Measurements from ENCODE around the gene SREBF1.
A peak's percentile ranks its signal among the peaks of the same experiment; 100 is the strongest.

The SREBF1 gene

DNA sequence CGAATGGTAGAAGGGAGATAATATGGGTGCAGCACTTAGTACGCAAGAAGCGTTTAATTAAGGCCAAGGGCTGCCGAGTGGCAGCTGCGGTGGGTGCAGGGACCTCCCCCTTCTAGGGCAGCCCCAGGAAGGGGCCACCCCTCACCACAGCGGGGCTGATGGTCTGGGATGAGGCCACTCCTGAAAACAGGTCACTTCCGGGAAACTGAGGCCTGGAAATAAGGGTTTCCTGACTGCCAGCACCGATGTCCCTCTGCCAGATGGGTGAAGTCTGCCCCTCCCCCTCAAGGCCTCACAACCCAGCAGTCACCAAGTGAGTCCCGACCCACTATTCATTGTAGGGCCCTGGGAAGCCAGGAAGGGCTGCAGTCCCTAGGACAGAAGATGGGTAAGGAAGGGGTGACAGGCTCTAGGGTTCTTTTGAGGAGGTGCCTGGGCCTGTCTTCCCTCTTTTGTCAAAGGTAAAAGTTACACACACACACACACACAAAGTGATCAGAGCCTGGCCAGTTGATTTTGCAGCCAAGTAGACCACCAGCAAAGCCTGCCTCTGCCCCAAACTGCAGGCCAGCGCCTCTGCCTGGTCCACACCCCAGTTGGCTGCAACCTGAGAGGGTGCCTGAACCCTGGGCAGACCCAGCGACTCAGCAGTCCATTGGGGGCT is 12.5 kb downstream of the SREBF1 start:
- DNase-seq (ENCODE audit: low spot score): no peak

DNA sequence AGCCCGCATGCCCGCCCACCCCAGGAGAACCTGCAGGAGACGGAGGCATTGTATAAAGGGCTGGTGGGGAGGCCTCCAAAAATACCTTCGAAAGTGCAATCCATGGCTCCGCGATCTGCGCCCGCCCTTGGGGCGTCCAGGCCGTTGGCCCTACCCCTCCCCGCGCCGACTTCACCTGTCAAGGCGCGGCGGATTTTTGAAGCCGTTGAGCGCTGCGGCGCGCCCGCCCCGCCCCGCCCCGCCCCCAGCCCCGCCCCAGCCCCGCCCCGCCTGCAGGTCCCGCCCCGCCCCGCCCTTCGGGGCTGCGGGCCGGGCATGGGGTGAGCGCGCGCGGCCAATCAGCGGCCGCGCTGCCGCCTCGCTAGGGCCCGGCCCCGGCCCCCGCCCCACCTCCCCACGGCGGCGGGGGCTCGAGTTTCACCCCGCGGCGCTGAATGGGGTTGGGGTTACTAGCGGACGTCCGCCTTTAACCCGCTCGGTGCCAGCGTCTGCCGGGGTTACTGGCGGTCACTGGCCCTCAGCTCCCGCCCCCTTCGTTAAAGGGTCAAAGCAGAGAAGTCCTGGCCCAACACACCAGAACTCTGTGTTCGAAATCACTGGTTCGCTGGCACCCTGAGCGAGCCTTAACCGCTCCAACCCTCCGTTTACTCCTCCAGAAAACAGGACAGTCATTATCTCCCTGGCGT is 13.2 kb downstream of the SREBF1 start:
- peak; percentile 90 for DNase-seq (ENCODE audit: low spot score)

DNA sequence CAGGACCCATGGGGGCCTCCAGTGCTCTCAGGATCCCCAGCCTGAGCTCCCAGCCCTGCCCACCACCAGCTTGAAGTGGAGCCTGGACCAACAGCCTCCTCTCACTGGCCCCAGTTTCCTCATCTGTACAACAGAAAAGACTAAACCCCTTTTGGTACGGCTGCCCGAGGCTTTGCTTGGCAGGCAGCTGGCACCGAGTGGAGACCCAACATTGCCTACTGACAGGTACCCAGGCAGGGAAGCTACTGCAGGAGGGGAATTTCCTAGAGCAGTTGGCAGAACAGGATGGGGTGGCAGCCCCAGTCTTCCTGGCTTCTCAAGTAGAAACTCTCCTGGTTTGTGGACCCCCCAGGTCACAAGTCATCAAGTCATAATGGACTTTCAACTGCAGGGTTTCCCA is 14.2 kb downstream of the SREBF1 start:
- no peak for DNase-seq (ENCODE audit: low spot score)

DNA sequence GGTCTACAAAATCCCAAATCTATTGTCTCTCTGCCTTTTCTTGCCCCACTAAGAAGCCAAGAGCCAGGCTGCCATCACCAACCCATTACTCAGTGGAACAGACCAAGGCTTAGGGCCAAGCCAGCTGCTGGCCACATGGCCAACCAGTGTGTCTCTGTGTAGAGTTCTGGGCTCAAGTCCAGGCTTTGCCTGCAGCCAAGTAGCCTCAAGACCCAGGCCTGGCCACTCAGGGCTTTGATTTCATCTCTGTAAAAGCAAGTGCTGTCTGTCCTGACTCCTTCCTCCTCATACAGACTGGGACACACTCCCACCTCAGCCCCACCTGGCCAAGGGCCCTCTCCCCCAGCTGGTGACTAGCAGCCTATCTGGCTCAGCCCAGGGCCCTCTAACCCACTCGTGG is 14.6 kb downstream of the SREBF1 start:
- DNase-seq (ENCODE audit: low spot score): no peak

DNA sequence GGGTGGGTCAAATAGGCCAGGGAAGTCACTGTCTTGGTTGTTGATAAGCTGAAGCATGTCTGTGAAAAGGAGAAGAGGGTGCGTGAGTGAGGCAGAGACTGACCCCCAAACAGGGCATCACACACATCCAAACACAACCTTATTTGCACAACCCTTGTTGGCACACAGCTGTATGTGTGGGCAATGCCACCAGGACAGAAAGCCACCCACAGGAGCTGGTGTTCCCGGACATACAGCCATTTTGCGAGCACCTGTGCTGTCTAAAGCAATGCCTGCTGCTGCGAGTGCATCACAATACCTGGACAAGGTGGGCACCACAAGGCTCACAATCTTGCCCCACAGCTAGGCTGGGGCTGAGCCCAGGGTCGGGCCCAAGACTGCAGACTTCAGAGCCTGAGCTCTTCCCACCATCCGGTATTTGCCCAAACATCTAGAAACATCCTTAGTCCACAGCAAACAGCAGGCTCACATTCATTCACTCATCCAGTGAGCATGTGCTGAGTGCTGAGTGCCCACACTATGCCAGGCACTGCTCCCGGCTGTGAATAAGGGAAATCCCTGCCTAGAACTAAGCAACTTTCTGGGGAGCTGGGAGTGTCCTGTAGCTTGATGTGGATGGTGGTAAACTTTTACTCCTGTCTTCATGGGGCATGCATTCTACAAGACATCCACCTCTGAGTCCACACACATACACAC is 16.2 kb downstream of the SREBF1 start:
- DNase-seq (ENCODE audit: low spot score): no peak

DNA sequence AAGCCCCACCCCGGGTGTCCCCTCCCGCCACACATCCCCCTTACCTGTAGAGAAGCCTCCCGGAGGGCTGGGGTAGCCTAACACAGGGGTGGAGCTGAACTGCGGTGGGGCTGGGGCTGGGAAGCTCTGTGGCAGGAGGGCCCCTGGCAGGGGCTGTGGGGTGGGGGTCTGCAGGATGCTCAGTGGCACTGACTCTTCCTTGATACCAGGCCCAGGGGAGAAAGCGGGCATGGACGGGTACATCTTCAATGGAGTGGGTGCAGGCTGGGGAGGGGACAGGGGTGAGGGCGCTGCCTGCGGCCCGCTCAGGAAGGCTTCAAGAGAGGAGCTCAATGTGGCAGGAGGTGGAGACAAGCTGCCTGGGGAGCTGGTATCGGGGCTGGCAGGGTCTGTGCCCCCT is 16.7 kb downstream of the SREBF1 start:
- no peak for DNase-seq (ENCODE audit: low spot score)

DNA sequence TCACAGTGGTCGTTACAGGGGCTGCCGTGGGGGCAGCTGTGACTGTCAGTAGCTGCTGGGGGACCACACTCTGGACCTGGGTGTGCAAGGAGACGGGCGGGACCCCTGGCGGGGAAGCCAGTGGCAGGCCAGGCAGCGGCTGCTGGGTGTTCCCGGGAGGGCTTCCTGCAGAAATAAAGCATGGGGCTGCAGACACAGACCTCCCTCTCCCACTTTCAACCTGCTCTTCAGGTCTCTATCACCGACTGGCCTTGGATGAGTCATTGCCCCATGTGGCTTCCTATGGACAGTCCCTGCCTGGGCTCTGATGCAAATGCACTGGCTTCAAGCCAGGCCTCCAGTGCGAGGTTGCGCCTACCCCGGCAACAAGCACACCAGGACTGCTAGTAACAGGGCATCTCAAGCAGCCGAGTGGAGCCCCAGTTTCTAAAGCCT is 17.2 kb downstream of the SREBF1 start:
- DNase-seq (ENCODE audit: low spot score): no peak

DNA sequence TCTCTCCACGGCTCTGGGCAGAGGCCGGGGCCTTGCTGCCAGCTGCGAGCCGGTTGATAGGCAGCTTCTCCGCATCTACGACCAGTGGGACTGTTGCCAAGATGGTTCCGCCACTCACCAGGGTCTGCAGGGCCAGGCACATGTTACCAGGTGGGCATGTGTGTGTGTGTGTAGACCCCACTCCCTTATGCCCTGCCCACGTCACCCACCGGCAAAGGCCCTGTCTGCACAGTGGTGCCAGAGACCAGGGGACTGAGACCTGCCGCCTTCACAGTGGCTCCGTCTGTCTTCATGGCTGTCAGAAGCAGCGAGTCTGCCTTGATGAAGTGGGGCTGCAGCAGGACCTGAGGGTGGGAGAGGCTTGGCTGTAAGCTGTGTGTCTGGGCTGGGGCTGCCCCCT is 17.7 kb downstream of the SREBF1 start:
- DNase-seq (ENCODE audit: low spot score): no peak

DNA sequence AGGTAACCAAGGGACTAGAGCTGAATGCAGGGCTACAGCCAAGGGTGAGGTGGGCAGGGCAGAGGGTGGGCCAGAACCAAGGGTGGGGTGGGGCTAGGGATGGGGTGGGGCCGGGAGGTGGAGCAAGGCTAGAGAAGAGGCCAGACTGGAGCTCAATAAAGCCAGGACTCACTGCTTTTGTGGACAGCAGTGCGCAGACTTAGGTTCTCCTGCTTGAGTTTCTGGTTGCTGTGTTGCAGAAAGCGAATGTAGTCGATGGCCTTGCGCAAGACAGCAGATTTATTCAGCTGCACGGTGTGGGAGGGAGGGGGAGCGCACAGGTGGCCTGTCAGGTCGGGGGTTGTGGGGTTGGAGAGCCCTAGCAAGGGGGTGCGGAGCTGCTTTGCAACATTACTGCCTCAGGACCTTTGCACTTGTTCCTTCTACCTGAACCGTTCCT is 18.7 kb downstream of the SREBF1 start:
- DNase-seq (ENCODE audit: low spot score): no peak

DNA sequence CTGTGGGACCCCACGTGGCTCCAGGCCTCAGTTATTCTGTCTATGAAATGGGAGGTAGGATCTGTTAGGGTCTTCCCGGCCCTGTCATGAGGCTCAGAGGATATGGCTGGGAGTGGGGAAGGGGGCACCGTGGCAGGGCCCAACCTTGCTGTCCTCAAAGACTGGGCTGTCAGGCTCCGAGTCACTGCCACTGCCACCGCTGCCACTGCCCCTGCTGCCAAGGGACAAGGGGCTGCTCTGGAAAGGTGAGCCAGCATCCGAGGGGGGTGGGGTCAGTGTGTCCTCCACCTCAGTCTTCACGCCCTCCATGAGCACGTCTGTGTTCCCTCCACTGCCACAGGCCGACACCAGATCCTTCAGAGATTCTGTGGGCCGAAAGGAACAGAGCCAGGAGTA is 19.2 kb downstream of the SREBF1 start:
- DNase-seq (ENCODE audit: low spot score): no peak

DNA sequence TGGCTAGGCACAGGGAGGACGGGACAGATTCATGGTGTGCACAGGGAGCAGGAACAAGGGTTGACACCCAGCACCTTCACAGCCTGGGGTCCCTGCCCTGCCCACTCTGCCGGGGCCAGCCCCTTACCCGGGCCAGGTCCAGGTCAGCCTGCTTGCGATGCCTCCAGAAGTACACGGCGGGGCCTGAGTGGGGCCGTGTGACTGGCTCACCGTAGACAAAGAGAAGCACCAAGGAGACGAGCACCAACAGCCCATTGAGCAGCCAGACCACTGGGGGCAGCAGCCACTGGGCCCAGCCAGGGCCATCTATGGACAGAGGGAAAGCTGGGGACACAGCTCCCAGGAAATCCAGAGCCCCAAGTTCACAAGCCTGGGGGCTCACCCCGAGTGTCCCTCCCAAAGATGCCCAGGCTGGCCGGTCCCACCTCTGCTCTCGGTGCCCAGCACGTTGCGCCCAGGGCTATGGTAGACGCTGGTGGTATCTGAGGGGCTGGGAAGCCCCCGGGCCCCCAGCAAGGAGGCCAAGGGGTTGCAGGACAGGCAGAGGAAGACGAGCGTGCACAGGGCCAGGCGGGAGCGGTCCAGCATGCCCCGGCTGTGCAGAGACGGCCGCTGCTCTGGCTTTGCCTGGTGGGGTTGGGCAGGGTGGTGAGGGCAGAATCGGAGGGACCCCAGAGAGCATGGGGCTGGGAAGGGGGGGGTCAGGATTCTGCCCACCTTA is 19.8 kb downstream of the SREBF1 start:
- DNase-seq (ENCODE audit: low spot score): no peak

DNA sequence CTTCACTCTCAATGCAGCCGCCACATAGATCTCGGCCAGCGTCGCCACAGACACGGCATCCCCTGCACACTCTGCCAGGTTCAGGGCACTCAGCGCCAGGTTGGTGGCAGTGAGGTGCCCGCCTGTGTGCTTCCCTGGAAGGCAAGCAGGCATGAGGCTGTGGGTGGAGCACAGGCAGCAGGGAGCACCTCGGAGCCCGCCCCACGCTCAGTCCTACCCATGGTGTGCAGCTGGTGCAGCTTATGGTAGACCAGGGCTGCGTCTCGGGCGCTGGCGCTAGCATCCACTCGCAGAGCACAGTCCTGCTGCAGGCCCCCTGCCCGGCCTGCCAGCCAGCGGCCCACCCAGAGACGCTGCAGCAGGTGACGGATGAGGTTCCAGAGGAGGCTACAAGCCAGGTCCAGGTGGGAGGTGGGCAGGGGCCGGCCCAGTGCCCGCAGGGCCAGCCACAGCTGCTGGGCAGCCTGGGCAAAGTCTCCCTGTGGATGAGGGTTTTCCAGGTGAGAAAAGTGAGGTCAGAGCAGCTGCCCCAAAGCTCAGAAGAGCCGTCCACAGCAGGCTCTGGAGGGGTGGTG is 20.5 kb downstream of the SREBF1 start:
- DNase-seq (ENCODE audit: low spot score): no peak

DNA sequence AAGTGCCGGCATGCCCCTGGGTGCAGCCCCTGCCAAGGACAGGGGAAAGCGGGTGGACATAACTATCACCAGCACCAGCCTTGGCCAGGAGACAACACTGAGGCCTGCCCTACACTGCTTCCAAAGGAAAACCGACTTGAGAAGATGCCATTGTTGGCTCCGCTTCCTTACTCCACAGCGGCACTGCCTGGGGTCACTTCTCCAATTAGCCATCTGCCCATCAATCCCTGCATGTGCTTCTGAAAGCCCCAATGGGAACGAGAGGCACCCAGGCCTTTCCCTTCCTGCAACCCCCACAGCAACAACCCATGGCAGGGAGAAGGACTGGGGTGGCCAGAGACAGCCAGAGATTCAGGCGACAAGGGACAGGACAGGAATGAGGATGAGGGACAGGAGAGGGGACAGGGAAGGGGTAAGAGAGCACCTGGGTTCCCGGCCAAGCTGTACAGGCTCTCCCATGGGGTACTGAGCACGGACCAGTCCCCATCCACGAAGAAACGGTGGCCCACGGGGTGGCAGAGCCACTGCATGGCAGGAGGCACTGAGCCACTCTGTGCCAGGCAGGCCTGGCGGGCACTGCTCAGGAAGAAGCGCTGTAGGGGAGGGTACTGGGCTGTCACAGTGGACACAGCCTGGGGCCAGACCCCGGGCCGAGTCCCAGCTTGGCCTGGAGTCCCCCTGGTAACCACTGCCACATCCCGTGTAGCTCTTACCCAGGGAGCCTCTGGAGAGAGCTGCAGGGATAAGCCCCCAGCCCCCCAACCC is 21.2 kb downstream of the SREBF1 start:
- no peak for DNase-seq (ENCODE audit: low spot score)

DNA sequence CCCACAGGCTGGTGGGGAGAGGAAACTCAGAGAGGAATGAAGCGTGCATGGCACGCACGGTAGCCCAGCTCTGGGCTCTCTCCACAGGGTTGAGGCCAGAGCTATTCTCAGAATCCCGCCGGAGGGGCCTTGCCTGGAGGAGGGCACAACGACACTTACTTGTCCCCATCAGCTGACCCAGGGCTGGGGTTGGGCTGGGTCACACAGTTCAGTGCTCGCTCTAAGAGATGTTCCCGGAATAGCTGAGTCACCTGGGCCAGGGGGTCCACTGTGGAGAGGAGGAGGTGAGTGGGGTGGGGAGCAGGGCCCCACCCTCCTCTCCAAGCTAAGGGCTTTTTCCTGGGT is 21.8 kb downstream of the SREBF1 start:
- DNase-seq (ENCODE audit: low spot score): no peak

DNA sequence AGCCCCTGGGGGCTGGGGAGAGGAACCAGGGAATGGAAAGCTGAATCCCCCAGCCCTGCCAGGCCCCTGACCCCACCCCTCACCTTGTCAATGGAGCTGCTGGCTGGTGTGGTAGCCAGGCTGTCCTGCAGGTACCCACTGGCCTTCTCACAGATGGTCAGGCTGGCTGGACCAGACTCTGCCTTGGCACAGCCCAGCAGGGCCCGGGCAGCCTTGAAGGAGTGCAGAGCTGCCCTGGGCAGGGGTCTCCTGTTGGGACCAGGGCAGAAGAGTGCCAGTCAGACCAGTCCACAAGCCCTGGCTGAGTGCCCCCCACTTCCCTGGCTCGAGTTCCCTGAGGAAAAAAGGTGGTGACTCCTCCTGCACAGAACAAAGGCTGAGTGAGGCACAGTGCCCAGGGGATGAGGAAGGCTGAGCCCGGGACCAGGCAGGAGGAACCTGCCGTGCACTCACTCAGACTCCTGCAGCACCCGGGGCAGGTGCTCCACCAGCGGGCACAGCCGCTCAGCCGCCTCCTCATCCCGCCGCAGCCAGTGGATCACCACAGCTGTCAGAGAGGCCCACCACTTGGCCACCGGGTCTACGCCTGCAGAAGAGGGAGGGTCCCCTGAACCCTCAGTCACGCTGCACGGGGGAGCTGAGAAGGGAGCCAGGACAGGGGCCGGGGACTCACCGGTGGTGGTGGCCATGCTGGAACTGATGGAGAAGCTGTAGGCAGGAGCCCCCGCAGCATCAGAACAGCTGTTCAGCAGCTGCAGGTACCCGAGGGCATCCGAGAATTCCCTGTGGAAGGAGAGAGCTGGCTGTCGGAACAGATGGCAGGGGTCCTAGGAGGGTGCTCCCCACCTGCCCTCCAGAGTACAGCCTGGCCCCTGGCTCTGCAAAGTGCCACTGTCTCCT is 22.4 kb downstream of the SREBF1 start:
- DNase-seq (ENCODE audit: low spot score): no peak

DNA sequence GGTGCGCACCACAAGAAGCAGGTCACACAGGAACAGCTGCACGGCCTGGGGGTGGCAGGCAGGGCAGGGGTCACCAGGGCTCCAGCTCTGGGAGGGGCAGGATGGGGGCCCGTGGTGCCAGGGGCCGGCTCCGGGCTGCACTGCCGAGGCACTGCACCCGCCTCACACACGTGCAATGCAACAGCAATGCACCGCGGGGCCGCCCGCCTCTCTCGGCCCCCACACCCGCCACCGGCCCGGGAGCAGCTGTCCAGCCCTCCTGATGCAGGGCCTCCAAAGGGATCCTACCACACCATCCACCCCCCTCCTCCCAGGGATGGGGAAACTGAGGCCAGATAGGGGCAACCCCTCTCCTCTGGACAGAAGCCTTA is 23.1 kb downstream of the SREBF1 start:
- DNase-seq (ENCODE audit: low spot score): no peak

DNA sequence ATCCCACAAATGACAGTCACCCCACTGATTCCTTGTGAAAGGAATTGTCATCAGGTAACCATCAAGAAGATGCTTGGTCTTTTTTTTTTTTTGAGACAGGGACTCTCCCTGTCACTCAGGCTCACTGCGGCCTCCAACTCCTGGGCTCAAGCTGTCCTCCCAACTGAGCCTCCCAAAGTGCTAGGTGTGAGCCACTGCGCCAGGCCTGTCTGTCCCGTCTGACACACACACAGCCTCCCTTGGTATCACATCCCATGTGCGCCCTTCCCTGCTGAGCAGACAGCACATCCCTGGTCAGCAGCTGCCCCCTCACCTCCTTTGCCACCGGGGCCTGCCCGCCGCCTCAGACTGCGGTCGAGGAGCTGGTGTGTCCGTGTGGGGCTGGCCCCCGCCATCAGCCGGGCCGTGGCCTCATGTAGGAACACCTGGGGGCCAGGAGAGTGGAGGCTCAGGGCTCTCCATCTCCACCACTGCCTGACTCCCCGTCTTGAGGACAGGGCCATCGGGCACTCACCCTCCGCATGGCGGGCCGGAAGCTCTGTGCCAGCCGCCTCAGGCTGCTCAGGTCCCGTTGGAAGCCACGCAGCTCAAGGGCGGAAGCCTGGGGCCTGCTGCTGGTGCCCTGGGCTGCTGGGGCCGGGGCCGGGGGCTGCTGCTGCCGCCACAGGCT is 23.6 kb downstream of the SREBF1 start:
- DNase-seq (ENCODE audit: low spot score): no peak

DNA sequence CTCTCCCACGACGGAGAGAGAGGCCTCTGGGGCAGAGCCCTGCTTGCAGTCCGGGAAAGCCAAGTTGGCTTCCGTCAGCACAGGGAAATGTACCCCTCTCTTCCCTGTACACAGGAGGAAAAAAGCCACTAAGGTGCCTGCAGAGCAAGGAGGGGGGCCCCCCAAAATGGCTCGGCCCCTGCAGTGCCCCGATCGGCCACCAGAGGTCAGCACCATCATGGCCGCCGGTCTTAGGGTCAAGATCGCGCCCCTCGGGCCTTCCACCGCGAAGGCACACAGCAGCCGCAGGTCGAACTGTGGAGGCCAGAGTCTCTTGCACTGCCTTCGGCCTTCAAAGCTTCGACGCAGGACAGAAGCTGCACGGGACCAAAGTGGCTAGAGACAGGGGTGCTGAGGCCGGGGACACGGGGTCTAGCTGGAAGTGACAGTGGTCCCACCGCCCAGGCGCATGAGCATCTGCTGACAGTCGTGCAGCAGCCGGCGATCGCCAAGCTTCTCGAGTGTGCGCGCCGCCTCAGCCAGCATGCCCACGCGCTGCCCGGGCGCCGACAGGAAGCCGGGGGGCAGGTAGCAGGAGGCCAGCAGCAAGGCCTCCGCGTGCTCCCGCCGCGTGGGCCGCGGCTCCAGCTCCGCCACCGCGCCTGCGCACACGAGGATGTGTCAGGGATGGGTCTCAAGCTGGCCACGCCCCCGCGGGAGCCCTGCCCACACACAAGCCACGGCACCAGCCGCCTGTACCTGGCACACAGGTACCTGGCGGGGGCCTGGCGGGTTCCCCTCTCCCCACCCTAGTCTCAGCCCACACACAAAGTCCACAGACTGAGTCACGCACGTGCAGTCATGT is 24.4 kb downstream of the SREBF1 start:
- DNase-seq (ENCODE audit: low spot score): peak; percentile 89

Data from left forelimb (tissue), 1 donor.